WTC11 (cell line): ENCODE measurements around the gene ARHGEF39. TPM values are rescaled to one million over a fixed set of nuclear protein-coding genes. Genes with fewer than 3 reads are reported as not detected.

Experiments used
- EMX1 ChIP-seq: fragments of 250-450 bp; sonication (Bioruptor Pico); IDR thresholded peaks from 2 replicates; pipeline ENCODE4 v1.8.0; 2021; ENCODE audit warnings: mild to moderate bottlenecking
- ESRRA ChIP-seq: sonication (generic); formaldehyde crosslinking; IDR thresholded peaks from 2 replicates; pipeline ENCODE4 v1.8.1; 2022; ENCODE audit warnings: mild to moderate bottlenecking, missing genetic modification reagents, borderline replicate concordance
- FOXK1 ChIP-seq: sonication (generic); formaldehyde crosslinking; IDR thresholded peaks from 2 replicates; pipeline ENCODE4 v1.8.0; 2022; ENCODE audit warnings: mild to moderate bottlenecking, moderate library complexity, missing genetic modification reagents
- GABPB1 ChIP-seq: sonication (generic); formaldehyde crosslinking; IDR thresholded peaks from 2 replicates; pipeline ENCODE4 v1.8.1; 2023; ENCODE audit warnings: mild to moderate bottlenecking, missing genetic modification reagents
- HMGA2 ChIP-seq: fragments of 250-450 bp; sonication (Bioruptor Pico); IDR thresholded peaks from 2 replicates; pipeline ENCODE4 v1.4.0; 2021; ENCODE audit warnings: mild to moderate bottlenecking, moderate library complexity
- JUN ChIP-seq: sonication (generic); formaldehyde crosslinking; IDR thresholded peaks from 2 replicates; pipeline ENCODE4 v1.8.0; 2023; ENCODE audit warnings: mild to moderate bottlenecking, missing genetic modification reagents
- NFATC4 ChIP-seq: fragments of 250-450 bp; sonication (Bioruptor Pico); IDR thresholded peaks from 2 replicates; pipeline ENCODE4 v1.9.0; 2021; ENCODE audit warnings: mild to moderate bottlenecking
- NFYB ChIP-seq: sonication (generic); formaldehyde crosslinking; conservative IDR thresholded peaks from 2 replicates; pipeline ENCODE4 v1.8.0; 2022; ENCODE audit warnings: low read depth, missing genetic modification reagents
- NR1H2 ChIP-seq: sonication (generic); formaldehyde crosslinking; IDR thresholded peaks from 2 replicates; pipeline ENCODE4 v1.9.0; 2021; ENCODE audit warnings: mild to moderate bottlenecking, moderate library complexity, missing genetic modification reagents
- NR3C1 ChIP-seq: sonication (generic); formaldehyde crosslinking; conservative IDR thresholded peaks from 2 replicates; pipeline ENCODE4 v1.8.1; 2023; ENCODE audit warnings: low read depth, mild to moderate bottlenecking, missing genetic modification reagents
- SP1 ChIP-seq: sonication (generic); formaldehyde crosslinking; conservative IDR thresholded peaks from 2 replicates; pipeline ENCODE4 v1.8.1; 2022; ENCODE audit warnings: missing genetic modification reagents
- ZNF121 ChIP-seq: sonication (generic); formaldehyde crosslinking; IDR thresholded peaks from 2 replicates; pipeline ENCODE4 v1.8.0; 2023; ENCODE audit warnings: missing genetic modification reagents
- total RNA-seq: library from RNA; stranded (reverse); gene quantifications from 3 replicates; pipeline ENCODE4 v1.2.3, GENCODE V29; 2021
- TF ChIP-seq, protein P1 (sequence below): sonication (generic); formaldehyde crosslinking; IDR thresholded peaks from 2 replicates; pipeline ENCODE4 v1.8.0; 2023; ENCODE audit warnings: missing genetic modification reagents, mild to moderate bottlenecking, borderline replicate concordance
- TF ChIP-seq, protein P2 (sequence below): fragments of 250-450 bp; sonication (Bioruptor Pico); IDR thresholded peaks from 2 replicates; pipeline ENCODE4 v1.9.0; 2021; ENCODE audit warnings: moderate library complexity, mild to moderate bottlenecking, inconsistent platforms, borderline replicate concordance
- TF ChIP-seq, protein P3 (sequence below): sonication (generic); formaldehyde crosslinking; IDR thresholded peaks from 2 replicates; pipeline ENCODE4 v1.8.1; 2022; ENCODE audit warnings: low read depth, missing genetic modification reagents, borderline replicate concordance
- TF ChIP-seq, protein P4 (sequence below): fragments of 250-450 bp; sonication (Bioruptor Pico); IDR thresholded peaks from 2 replicates; pipeline ENCODE4 v1.8.0; 2021; ENCODE audit warnings: mild to moderate bottlenecking
- TF ChIP-seq, protein P5 (sequence below): sonication (generic); formaldehyde crosslinking; IDR thresholded peaks from 2 replicates; pipeline ENCODE4 v1.8.0; 2022; ENCODE audit warnings: mild to moderate bottlenecking, missing genetic modification reagents
- TF ChIP-seq, protein P6 (sequence below): sonication (generic); formaldehyde crosslinking; IDR thresholded peaks from 2 replicates; pipeline ENCODE4 v1.8.0; 2022; ENCODE audit warnings: mild to moderate bottlenecking, missing genetic modification reagents
- TF ChIP-seq, protein P7 (sequence below): sonication (generic); formaldehyde crosslinking; IDR thresholded peaks from 2 replicates; pipeline ENCODE4 v1.8.0; 2022; ENCODE audit warnings: missing genetic modification reagents
- TF ChIP-seq, protein P8 (sequence below): sonication (generic); formaldehyde crosslinking; IDR thresholded peaks from 2 replicates; pipeline ENCODE4 v1.8.1; 2022; ENCODE audit warnings: mild to moderate bottlenecking, moderate library complexity, missing genetic modification reagents
- TF ChIP-seq, protein P9 (sequence below): sonication (generic); formaldehyde crosslinking; IDR thresholded peaks from 2 replicates; pipeline ENCODE4 v1.8.1; 2023; ENCODE audit warnings: mild to moderate bottlenecking, missing genetic modification reagents

ARHGEF39 gene
- total RNA-seq, 1 experiment from 2014 or later = 23.8 TPM

DNA sequence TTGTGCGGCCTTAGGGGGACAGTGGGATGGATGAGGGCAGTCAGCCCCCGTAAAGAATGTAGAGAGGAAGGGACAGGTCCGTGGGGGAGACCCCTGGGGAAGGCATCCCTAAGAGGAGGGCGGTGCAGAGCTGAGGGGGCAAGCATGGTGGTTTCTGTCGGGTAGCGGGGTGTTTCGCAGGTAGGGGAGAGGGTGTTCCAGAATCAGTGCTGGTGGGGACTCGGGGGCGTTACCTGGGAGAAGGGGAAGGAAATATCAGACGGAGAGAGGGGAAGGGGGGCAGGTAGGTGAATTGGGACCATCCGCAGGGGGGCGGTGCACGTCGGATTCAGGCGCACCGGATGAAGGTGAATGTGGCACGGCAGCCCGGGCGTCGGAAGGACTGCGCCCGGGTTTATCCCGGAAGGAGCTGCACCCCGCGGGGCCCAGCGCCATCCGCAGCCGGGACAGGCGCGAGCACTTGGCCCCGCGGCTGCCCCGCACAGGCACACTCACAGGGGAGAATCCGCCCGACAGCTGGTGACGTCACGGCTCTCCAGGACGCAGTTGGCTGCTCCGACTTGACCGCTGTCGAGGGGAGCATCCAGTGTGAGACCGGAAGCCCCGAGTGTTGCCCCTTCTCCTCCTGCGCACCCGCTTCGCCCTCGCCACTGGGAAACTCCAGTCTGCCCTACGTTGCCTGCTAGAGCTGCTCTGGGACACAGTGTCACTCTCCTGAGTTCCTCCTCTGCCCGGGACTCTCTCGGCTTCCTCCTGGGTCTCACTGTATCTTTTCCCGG lies 48.1 kb downstream of the ARHGEF39 start (continued):
- TF ChIP-seq, protein P1, sequence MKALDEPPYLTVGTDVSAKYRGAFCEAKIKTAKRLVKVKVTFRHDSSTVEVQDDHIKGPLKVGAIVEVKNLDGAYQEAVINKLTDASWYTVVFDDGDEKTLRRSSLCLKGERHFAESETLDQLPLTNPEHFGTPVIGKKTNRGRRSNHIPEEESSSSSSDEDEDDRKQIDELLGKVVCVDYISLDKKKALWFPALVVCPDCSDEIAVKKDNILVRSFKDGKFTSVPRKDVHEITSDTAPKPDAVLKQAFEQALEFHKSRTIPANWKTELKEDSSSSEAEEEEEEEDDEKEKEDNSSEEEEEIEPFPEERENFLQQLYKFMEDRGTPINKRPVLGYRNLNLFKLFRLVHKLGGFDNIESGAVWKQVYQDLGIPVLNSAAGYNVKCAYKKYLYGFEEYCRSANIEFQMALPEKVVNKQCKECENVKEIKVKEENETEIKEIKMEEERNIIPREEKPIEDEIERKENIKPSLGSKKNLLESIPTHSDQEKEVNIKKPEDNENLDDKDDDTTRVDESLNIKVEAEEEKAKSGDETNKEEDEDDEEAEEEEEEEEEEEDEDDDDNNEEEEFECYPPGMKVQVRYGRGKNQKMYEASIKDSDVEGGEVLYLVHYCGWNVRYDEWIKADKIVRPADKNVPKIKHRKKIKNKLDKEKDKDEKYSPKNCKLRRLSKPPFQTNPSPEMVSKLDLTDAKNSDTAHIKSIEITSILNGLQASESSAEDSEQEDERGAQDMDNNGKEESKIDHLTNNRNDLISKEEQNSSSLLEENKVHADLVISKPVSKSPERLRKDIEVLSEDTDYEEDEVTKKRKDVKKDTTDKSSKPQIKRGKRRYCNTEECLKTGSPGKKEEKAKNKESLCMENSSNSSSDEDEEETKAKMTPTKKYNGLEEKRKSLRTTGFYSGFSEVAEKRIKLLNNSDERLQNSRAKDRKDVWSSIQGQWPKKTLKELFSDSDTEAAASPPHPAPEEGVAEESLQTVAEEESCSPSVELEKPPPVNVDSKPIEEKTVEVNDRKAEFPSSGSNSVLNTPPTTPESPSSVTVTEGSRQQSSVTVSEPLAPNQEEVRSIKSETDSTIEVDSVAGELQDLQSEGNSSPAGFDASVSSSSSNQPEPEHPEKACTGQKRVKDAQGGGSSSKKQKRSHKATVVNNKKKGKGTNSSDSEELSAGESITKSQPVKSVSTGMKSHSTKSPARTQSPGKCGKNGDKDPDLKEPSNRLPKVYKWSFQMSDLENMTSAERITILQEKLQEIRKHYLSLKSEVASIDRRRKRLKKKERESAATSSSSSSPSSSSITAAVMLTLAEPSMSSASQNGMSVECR = peak; percentile 63; the same call in 1 of the 2 replicates
- TF ChIP-seq NR1H2 = no peak
- no peak for TF ChIP-seq ZNF121 (CRISPR knock-in tag)
- TF ChIP-seq JUN (CRISPR knock-in tag) = peak; percentile 26; the same call in 1 of the 2 replicates
- TF ChIP-seq, protein P2, sequence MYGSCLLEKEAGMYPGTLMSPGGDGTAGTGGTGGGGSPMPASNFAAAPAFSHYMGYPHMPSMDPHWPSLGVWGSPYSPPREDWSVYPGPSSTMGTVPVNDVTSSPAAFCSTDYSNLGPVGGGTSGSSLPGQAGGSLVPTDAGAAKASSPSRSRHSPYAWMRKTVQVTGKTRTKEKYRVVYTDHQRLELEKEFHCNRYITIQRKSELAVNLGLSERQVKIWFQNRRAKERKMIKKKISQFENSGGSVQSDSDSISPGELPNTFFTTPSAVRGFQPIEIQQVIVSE = no peak
- TF ChIP-seq, protein P3, sequence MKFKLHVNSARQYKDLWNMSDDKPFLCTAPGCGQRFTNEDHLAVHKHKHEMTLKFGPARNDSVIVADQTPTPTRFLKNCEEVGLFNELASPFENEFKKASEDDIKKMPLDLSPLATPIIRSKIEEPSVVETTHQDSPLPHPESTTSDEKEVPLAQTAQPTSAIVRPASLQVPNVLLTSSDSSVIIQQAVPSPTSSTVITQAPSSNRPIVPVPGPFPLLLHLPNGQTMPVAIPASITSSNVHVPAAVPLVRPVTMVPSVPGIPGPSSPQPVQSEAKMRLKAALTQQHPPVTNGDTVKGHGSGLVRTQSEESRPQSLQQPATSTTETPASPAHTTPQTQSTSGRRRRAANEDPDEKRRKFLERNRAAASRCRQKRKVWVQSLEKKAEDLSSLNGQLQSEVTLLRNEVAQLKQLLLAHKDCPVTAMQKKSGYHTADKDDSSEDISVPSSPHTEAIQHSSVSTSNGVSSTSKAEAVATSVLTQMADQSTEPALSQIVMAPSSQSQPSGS (CRISPR knock-in tag) = no peak
- TF ChIP-seq HMGA2 (CRISPR knock-in tag) = no peak
- TF ChIP-seq FOXK1 (CRISPR knock-in tag) = peak; percentile 37; the same call in 1 of the 2 replicates
- TF ChIP-seq GABPB1 = no peak
- no peak for TF ChIP-seq NFATC4 (CRISPR knock-in tag)
- no peak for TF ChIP-seq NR3C1 (CRISPR knock-in tag)
- TF ChIP-seq, protein P4, sequence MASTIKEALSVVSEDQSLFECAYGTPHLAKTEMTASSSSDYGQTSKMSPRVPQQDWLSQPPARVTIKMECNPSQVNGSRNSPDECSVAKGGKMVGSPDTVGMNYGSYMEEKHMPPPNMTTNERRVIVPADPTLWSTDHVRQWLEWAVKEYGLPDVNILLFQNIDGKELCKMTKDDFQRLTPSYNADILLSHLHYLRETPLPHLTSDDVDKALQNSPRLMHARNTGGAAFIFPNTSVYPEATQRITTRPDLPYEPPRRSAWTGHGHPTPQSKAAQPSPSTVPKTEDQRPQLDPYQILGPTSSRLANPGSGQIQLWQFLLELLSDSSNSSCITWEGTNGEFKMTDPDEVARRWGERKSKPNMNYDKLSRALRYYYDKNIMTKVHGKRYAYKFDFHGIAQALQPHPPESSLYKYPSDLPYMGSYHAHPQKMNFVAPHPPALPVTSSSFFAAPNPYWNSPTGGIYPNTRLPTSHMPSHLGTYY (CRISPR knock-in tag) = no peak
- TF ChIP-seq, protein P5, sequence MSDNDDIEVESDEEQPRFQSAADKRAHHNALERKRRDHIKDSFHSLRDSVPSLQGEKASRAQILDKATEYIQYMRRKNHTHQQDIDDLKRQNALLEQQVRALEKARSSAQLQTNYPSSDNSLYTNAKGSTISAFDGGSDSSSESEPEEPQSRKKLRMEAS = peak; percentile 67
- TF ChIP-seq, protein P6, sequence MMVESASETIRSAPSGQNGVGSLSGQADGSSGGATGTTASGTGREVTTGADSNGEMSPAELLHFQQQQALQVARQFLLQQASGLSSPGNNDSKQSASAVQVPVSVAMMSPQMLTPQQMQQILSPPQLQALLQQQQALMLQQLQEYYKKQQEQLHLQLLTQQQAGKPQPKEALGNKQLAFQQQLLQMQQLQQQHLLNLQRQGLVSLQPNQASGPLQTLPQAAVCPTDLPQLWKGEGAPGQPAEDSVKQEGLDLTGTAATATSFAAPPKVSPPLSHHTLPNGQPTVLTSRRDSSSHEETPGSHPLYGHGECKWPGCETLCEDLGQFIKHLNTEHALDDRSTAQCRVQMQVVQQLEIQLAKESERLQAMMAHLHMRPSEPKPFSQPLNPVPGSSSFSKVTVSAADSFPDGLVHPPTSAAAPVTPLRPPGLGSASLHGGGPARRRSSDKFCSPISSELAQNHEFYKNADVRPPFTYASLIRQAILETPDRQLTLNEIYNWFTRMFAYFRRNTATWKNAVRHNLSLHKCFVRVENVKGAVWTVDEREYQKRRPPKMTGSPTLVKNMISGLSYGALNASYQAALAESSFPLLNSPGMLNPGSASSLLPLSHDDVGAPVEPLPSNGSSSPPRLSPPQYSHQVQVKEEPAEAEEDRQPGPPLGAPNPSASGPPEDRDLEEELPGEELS (CRISPR knock-in tag) = 0 out of 2 replicates have a peak, but pooled peaks have one; percentile 15
- no peak for TF ChIP-seq NFYB
- TF ChIP-seq, protein P7, sequence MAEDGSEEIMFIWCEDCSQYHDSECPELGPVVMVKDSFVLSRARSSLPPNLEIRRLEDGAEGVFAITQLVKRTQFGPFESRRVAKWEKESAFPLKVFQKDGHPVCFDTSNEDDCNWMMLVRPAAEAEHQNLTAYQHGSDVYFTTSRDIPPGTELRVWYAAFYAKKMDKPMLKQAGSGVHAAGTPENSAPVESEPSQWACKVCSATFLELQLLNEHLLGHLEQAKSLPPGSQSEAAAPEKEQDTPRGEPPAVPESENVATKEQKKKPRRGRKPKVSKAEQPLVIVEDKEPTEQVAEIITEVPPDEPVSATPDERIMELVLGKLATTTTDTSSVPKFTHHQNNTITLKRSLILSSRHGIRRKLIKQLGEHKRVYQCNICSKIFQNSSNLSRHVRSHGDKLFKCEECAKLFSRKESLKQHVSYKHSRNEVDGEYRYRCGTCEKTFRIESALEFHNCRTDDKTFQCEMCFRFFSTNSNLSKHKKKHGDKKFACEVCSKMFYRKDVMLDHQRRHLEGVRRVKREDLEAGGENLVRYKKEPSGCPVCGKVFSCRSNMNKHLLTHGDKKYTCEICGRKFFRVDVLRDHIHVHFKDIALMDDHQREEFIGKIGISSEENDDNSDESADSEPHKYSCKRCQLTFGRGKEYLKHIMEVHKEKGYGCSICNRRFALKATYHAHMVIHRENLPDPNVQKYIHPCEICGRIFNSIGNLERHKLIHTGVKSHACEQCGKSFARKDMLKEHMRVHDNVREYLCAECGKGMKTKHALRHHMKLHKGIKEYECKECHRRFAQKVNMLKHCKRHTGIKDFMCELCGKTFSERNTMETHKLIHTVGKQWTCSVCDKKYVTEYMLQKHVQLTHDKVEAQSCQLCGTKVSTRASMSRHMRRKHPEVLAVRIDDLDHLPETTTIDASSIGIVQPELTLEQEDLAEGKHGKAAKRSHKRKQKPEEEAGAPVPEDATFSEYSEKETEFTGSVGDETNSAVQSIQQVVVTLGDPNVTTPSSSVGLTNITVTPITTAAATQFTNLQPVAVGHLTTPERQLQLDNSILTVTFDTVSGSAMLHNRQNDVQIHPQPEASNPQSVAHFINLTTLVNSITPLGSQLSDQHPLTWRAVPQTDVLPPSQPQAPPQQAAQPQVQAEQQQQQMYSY (CRISPR knock-in tag) = no peak
- TF ChIP-seq EMX1 = no peak
- no peak for TF ChIP-seq ESRRA
- TF ChIP-seq, protein P8, sequence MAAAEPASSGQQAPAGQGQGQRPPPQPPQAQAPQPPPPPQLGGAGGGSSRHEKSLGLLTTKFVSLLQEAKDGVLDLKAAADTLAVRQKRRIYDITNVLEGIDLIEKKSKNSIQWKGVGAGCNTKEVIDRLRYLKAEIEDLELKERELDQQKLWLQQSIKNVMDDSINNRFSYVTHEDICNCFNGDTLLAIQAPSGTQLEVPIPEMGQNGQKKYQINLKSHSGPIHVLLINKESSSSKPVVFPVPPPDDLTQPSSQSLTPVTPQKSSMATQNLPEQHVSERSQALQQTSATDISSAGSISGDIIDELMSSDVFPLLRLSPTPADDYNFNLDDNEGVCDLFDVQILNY (CRISPR knock-in tag) = 0 out of 2 replicates have a peak, but pooled peaks have one; percentile 56
- TF ChIP-seq, protein P9, sequence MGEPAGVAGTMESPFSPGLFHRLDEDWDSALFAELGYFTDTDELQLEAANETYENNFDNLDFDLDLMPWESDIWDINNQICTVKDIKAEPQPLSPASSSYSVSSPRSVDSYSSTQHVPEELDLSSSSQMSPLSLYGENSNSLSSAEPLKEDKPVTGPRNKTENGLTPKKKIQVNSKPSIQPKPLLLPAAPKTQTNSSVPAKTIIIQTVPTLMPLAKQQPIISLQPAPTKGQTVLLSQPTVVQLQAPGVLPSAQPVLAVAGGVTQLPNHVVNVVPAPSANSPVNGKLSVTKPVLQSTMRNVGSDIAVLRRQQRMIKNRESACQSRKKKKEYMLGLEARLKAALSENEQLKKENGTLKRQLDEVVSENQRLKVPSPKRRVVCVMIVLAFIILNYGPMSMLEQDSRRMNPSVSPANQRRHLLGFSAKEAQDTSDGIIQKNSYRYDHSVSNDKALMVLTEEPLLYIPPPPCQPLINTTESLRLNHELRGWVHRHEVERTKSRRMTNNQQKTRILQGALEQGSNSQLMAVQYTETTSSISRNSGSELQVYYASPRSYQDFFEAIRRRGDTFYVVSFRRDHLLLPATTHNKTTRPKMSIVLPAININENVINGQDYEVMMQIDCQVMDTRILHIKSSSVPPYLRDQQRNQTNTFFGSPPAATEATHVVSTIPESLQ (CRISPR knock-in tag) = no peak
- no peak; the same call in 1 of the 2 replicates for TF ChIP-seq SP1 (CRISPR knock-in tag)
